NOMO-1 (cell line): ENCODE measurements around the gene RBMS2.
"Not testable (repeated sequence)": the region's sequence is repeated elsewhere in the genome, so short reads cannot be mapped to it uniquely, and the experiment has no call there.

Experiments
- DNase-seq, 2 experiments: peaks; one replicate each; lab custom pipeline; 2025; ENCODE audit not compliant: unreplicated experiment in 2 of 2; lab: John Stamatoyannopoulos, UW

RBMS2 gene

GRCh38 chr12:56514014-56514318, 7.7 kb upstream of the RBMS2 start:
- DNase-seq = not testable (repeated sequence)

- no peak for DNase-seq
Measured at GRCh38 chr12:56517854-56518253, 3.8 kb upstream of the RBMS2 start.

DNA sequence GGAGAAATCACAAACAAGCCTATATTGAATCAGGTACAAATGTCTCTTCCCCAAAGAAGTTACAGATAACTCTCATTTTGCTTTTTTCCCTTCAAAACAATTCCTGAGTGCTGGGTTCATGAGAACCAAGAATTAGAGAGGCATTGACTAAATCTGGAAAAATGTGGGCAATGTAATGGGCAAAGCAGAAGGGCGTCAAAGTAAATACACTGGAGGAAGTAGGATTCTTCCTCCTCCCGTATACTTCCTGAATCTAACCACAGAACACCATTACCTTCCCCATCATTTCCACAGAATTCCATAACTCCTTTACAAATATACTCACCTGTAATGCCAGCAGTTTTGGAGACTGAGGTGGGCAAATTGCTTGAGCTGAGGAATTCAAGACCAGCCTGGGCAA, 3.0 kb upstream of the RBMS2 start:
- no peak for DNase-seq

DNA sequence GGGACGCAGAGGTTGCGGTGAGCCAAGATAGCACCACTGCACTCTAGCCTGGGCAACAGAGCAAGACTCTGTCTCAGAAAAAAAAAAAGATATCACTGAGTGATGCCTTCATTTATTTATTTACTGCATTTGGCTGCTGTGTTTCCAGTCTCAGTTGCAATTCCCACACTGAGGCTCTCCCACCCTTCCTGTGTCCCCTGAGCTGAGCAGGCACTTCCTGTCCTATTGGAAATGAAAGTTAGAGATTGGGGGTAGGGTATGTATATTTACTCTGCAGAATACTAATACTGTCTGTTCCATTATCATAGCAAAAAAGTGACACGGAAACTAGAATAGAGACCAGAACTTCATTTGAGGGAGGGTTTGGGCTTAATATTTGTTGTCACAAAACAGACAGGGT, 1.6 kb upstream of the RBMS2 start:
- DNase-seq = no peak

GRCh38 chr12:56520506-56520905, 1.1 kb upstream of the RBMS2 start:
- peak in 1 of 2 experiments; percentile 40 for DNase-seq

DNA sequence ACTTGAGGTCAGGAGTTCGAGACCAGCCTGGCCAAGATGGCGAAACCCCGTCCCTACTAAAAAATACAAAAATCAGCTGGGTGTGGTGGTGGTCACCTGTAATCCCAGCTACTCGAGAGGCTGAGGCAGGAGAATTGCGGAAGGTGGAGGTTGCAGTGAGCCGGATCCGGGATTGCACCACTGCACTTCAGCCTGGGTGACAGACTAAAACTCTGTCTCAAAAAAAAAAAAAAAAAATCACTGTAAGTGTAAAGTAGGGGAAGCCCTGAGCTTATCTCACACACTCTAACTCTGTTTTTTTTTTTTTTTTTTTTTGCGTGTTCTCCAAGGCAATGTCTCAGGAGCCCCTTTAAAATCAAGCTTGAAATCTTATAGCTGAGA, 421 bp upstream of the RBMS2 start:
- DNase-seq = no peak

- DNase-seq = no peak
Measured at GRCh38 chr12:56522411-56523193, 982 bp downstream of the RBMS2 start.

DNA sequence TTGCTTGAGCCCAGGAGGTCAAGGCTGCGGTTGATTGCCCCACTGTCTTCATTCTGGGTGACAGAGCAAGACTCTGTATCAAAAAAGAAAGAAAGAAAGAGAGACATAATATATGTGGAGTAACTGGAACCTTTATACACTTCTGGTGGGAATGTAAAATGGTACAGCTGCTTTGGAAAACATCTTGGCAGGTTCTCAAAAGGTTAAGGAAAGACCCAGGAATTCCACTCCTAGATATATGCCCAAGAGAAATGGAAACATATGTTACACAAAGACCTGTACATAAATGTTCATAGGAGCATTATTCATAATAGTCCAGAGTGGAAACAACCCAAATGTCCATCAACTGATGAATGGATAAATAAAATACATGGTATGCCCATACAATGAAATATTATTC, 7.2 kb downstream of the RBMS2 start:
- no peak for DNase-seq

- DNase-seq = no peak
Measured at GRCh38 chr12:56529656-56530055, 8.0 kb downstream of the RBMS2 start.

GRCh38 chr12:56530390-56531055, 8.9 kb downstream of the RBMS2 start:
- no peak for DNase-seq

DNA sequence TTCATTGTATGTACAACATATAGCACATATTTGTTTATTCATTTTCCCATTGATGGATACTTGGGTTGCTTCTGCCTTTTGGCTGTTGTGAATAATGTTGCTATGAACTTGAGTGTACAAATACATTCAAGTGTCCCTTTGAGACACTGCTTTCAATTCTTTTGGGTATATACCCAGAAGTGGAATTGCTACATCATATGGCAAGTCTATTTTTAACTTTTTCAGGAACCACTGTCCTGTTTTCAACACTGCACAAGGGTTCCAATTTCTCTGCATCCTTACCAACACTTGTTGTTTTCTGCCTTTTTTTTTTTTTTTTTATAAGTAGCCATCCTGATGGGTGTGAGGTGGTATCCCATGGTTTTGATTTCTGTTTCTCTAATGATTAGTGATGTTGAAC, 15.9 kb downstream of the RBMS2 start:
- DNase-seq = no peak

- DNase-seq = no peak
Measured at GRCh38 chr12:56541631-56542030, 20.0 kb downstream of the RBMS2 start.

DNA sequence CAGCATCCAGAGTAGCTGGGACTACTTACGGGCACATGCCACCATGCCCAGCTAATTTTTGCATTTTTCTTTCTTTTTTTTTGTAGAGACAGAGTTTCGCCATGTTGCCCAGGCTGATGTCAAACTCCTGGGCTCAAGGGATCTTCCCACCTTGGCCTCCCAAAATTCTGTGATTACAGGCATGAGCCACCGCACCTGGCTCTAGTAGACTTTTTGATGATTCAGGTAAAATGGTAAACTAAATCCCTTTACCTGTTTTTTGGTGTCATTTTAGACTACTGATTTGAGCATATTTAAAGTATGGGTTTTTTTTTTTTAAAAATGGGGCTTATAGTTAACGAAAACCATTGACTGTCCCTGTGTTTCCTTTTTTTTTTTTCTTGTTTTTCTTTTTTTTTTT, 20.5 kb downstream of the RBMS2 start:
- DNase-seq = no peak

- DNase-seq = no peak
Measured at GRCh38 chr12:56545023-56545604, 23.5 kb downstream of the RBMS2 start.

- DNase-seq = peak in 1 of 2 experiments; percentile 33
Measured at GRCh38 chr12:56546680-56547079, 25.1 kb downstream of the RBMS2 start.

- no peak for DNase-seq
Measured at GRCh38 chr12:56551070-56551469, 29.4 kb downstream of the RBMS2 start.

DNA sequence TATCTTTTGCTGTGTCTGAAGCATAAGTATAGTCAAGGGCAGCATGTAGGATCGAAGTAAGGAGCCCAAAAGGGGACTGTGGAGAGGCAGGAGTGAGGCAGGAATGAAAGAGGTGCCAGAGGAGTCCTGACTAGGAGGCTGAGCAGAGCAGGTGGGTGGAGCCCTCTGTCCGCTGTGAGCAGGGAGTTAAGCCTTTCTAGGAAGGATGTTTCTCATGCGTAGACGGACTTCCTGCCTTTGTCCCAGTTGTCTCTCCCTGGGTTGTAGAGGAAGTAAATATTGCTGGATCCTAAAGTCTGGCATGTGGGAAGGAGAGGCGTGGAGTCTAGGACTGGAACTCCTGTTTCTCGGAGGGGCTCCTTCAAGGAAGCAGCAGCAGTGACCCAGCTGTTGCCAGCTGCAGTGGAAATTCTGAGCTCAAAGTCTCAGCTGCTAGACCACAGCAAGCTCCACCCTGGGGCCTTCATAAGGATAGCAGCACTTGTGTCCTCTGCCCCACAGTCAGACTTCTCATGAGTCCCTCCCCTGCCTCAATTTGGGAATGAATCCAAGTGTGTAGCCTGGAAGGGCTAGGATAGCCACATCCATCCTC, 44.0 kb downstream of the RBMS2 start:
- peak in 1 of 2 experiments; percentile 51 for DNase-seq

GRCh38 chr12:56568146-56568545, 46.5 kb downstream of the RBMS2 start:
- no peak for DNase-seq

- no peak for DNase-seq
Measured at GRCh38 chr12:56571121-56571520, 49.5 kb downstream of the RBMS2 start.

- no peak for DNase-seq
Measured at GRCh38 chr12:56572288-56572687, 50.7 kb downstream of the RBMS2 start.

- peak in 1 of 2 experiments; percentile 68 for DNase-seq
Measured at GRCh38 chr12:56574210-56574609, 52.6 kb downstream of the RBMS2 start.

- DNase-seq = not testable (repeated sequence)
Measured at GRCh38 chr12:56577248-56577647, 55.6 kb downstream of the RBMS2 start.
